Measurements from ENCODE around the gene IL6ST.

DNA sequence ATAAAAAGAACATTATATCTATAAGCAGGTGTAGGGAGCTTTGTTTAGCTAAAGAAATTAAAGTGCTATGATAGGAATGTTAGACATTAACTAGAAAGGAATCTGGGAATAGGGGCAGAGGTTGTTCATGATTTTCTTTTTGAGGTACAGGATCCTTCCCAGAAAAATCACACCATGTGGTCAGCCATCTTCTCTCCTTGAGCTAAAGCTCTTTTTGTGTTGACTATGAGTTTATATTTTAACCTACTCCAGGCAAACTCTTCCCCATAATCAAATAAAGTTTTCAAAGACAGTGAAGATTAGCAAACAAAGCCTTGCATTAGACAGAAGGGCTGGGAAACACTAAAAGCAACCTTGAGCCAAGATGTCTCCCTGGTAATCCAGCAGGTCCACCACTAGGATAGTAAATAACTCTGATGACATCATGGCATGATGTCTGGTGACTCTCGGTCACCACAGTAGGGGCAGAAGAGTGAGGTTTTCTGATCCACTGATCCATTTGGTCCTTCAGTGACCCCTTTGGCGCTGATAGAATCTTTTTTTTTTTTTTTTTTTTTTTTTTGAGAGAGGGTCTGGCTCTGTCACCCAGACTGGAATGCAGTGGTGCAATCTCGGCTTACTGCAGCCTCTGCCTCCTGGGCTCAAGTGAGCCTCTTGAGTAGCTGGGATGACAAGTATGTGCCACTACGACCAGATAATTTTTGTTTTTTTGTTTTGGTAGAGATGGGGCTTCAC is 30.6 kb upstream of the IL6ST start:
- TF ChIP-seq, protein P1, sequence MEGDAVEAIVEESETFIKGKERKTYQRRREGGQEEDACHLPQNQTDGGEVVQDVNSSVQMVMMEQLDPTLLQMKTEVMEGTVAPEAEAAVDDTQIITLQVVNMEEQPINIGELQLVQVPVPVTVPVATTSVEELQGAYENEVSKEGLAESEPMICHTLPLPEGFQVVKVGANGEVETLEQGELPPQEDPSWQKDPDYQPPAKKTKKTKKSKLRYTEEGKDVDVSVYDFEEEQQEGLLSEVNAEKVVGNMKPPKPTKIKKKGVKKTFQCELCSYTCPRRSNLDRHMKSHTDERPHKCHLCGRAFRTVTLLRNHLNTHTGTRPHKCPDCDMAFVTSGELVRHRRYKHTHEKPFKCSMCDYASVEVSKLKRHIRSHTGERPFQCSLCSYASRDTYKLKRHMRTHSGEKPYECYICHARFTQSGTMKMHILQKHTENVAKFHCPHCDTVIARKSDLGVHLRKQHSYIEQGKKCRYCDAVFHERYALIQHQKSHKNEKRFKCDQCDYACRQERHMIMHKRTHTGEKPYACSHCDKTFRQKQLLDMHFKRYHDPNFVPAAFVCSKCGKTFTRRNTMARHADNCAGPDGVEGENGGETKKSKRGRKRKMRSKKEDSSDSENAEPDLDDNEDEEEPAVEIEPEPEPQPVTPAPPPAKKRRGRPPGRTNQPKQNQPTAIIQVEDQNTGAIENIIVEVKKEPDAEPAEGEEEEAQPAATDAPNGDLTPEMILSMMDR (conservative IDR thresholded peaks at IDR 0.05; ENCODE audit: low read length), result no peak
- TF ChIP-seq EZH2phosphoT487 (IDR thresholded peaks at IDR 0.05; ENCODE audit: borderline replicate concordance), result no peak

Measured in Loucy (cell line).